Prostate gland (tissue), 2 donors: ENCODE data around the gene TAS1R1.

Experiments
- POLR2A ChIP-seq: fragments of 450-650 bp; IDR thresholded peaks from one replicate; pipeline ENCODE4 v1.6.1; 2016; ENCODE audit warnings: antibody characterized with exemption, mild to moderate bottlenecking
- POLR2AphosphoS5 ChIP-seq: sonication (generic); formaldehyde crosslinking; IDR thresholded peaks from one replicate; pipeline ENCODE4 v1.6.1; 2017; ENCODE audit warnings: antibody characterized with exemption
- TF ChIP-seq, protein P1 (sequence below), 4 experiments: fragments of 200-600 bp in 2 of 4; fragments of 450-650 bp in 2 of 4; sonication (generic) in 2 of 4; IDR thresholded peaks; 1 replicate in 3 of 4; 2 replicates in 1 of 4; pipeline ENCODE4 v1.5.1; 2016 to 2019; ENCODE audit warnings: antibody characterized with exemption in 4 of 4, mild to moderate bottlenecking in 2 of 4, moderate library complexity in 2 of 4

DNA sequence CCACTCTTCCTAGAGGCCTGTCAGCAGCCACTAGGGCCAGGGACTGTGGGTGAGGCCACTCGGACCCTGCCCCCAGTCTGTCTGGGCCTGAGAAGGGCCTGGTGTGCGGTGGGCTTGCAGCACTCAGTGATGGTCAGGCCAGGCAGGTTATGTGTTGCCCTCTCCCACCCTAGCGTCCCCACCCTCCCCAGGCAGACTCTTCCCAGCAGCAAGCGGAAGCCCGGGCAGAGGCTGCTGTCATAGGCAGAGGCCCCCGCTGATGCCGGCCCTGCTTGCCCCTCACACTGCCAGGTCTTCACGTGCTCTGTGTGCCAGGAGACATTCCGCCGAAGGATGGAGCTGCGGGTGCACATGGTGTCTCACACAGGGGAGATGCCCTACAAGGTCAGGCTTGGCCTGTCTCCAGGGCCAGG lies 31.3 kb downstream of the TAS1R1 start:
- TF ChIP-seq POLR2A = no peak
- TF ChIP-seq POLR2AphosphoS5 = no peak
- TF ChIP-seq, protein P1, sequence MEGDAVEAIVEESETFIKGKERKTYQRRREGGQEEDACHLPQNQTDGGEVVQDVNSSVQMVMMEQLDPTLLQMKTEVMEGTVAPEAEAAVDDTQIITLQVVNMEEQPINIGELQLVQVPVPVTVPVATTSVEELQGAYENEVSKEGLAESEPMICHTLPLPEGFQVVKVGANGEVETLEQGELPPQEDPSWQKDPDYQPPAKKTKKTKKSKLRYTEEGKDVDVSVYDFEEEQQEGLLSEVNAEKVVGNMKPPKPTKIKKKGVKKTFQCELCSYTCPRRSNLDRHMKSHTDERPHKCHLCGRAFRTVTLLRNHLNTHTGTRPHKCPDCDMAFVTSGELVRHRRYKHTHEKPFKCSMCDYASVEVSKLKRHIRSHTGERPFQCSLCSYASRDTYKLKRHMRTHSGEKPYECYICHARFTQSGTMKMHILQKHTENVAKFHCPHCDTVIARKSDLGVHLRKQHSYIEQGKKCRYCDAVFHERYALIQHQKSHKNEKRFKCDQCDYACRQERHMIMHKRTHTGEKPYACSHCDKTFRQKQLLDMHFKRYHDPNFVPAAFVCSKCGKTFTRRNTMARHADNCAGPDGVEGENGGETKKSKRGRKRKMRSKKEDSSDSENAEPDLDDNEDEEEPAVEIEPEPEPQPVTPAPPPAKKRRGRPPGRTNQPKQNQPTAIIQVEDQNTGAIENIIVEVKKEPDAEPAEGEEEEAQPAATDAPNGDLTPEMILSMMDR (IDR thresholded peaks at IDR 0.05) = no peak
